HG02973 (cell line): ENCODE results near the gene UGT2B7.

Experiments used
- ATAC-seq: cut with Tn5 transposase; IDR thresholded peaks from one replicate; pipeline ENCODE4 v1.9.1; 2021; ENCODE audit warnings: moderate library complexity; ENCODE audit not compliant: unreplicated experiment

UGT2B7 gene

DNA sequence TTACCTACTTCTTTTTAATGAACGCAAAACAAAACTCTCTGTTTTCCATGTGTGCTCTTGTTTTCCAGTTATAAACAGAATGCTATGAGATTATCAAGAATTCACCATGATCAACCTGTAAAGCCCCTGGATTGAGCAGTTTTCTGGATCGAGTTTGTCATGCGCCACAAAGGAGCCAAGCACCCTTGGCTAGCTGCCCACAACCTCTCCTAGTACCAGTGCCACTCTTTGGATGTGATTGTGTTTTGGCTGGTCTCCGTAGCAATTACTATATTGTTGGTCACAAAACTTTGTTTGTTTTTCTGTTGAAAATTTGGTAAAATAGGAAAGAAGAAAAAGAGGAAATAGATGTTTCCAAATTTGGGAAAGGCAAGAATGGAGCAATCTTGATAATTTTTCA lies 51.1 kb downstream of the UGT2B7 start:
- no peak for ATAC-seq

- ATAC-seq, result no peak
These were observed 57.7 kb downstream of the UGT2B7 start for GRCh38 chr4:69154021-69154420.

DNA sequence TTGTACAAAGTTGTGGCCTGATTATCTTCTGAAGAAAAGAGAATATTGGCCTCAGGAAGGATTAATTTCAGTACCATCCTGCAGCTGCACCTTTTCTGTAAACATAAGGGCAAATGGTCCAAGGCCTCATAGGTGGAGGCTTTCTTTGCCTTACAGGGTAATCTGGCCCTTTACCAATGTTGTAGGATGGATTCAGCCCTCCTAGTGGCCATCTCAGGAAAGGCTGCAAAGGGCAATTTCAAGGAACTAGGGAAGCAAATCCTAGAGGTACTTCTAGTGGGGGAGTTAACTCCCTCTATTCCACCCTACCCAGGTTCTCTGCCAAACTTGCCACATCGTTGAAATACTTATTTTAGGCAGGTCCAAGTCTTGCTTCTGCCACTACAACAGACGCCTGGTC lies 60.6 kb downstream of the UGT2B7 start:
- no peak for ATAC-seq
